ENCODE results near the gene ZNF763.

The ZNF763 gene

GRCh38 chr19:11979527-11979926, 14.7 kb downstream of the ZNF763 start:
- no peak overlapping the region for H3K4me3 ChIP-seq
- intact Hi-C loops (cut with DNase I; ENCODE audit: low total_unique reads) = no loop called here
- DNase-seq = no peak
- H3K9me3 ChIP-seq = peaks cover 0 to 70% (median 50%) of the 10 kb centered on the region in 3 donors
- H3K27ac ChIP-seq = no peak overlapping the region
- H3K36me3 ChIP-seq = peaks cover 37 to 50% (median 47%) of the 10 kb centered on the region in 3 donors
- H3K27me3 ChIP-seq = no peaks in the 10 kb centered on the region
- H3K4me1 ChIP-seq = no peaks in the 10 kb centered on the region
- TF ChIP-seq, protein P1, sequence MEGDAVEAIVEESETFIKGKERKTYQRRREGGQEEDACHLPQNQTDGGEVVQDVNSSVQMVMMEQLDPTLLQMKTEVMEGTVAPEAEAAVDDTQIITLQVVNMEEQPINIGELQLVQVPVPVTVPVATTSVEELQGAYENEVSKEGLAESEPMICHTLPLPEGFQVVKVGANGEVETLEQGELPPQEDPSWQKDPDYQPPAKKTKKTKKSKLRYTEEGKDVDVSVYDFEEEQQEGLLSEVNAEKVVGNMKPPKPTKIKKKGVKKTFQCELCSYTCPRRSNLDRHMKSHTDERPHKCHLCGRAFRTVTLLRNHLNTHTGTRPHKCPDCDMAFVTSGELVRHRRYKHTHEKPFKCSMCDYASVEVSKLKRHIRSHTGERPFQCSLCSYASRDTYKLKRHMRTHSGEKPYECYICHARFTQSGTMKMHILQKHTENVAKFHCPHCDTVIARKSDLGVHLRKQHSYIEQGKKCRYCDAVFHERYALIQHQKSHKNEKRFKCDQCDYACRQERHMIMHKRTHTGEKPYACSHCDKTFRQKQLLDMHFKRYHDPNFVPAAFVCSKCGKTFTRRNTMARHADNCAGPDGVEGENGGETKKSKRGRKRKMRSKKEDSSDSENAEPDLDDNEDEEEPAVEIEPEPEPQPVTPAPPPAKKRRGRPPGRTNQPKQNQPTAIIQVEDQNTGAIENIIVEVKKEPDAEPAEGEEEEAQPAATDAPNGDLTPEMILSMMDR (IDR thresholded peaks at IDR 0.05) = no peak

DNA sequence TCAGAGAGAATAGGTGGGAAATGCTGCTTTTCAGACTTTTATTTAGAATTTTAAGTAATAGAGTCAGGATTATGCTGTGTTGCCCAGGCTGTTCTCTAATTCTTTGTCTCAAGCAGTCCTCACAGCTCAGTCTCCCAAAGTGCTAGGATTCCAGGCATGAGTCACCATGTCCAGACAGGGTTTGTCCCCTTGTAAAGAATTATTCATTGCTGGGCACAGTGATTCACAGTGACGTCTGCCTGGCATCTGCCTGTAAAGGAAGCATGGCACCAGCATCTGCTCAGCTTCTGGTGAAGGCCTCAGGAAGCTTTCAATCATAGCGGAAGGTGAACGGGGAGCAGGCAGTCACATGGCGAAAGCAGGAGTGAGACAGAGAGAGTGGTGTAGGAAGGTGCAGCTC, 17.7 kb downstream of the ZNF763 start:
- intact Hi-C loops (cut with DNase I; ENCODE audit: low total_unique reads) = no loop called here
- H3K4me1 ChIP-seq = no peaks in the 10 kb centered on the region

DNA sequence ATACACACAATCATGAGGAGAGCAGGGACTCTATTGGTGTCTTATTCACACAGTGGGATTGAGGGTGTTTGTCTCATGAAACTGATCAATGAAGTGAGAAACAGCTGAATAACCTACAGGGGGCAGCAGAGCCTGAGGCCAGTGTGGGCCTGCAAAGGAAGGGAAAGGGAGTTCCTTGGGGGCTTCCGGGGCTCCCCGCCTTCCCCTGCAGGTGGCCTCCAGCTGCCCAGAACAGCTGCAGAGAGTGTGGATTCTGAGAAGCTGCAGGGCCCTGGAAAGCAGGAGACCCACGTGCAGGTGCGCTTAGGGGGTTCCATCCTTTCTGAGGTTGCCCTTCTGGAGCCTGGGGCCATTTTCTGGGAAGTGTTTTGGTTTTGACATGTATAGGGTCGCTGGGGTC, 20.1 kb downstream of the ZNF763 start:
- intact Hi-C loops (cut with DNase I; ENCODE audit: low total_unique reads) = loop anchor here (5.0 kb wide), 1 partner anchor 188 kb away; the partner anchor contains the start of gene ZNF491
- Histone ChIP-seq H3K4me1 (no peaks in the 10 kb centered on the region), H3K9me3 (peaks cover 0 to 26% (median 18%) of the 10 kb centered on the region in 3 donors), H3K36me3 (peaks cover 1 to 15% (median 3%) of the 10 kb centered on the region in 3 donors), H3K4me3 (no peak overlapping the region), H3K27ac (no peak overlapping the region), H3K27me3 (no peaks in the 10 kb centered on the region)
- TF ChIP-seq, protein P1 (IDR thresholded peaks at IDR 0.05) = no peak
- no peak for DNase-seq

More for the DNA sequence above, 17.7 kb downstream of the ZNF763 start:
- TF ChIP-seq, protein P1 (IDR thresholded peaks at IDR 0.05) = no peak
- Histone ChIP-seq H3K27me3 (no peaks in the 10 kb centered on the region), H3K36me3 (peaks cover 26 to 39% (median 28%) of the 10 kb centered on the region in 3 donors), H3K4me3 (no peak overlapping the region), H3K27ac (no peak overlapping the region), H3K9me3 (peaks cover 0 to 51% (median 43%) of the 10 kb centered on the region in 3 donors)
- DNase-seq = no peak

GRCh38 chr19:11986754-11987153, 21.9 kb downstream of the ZNF763 start:
- Histone ChIP-seq H3K4me3 (no peak overlapping the region), H3K36me3 (no peaks in the 10 kb centered on the region)

GRCh38 chr19:11987405-11988281, 22.8 kb downstream of the ZNF763 start:
- peak overlapping the region; percentile 69 to 79 for H3K4me3 ChIP-seq
- peak; percentile 98 to 99 for DNase-seq
- no peaks in the 10 kb centered on the region for H3K4me1 ChIP-seq
- H3K27ac ChIP-seq = peak overlapping the region; percentile 81 to 86
- no peaks in the 10 kb centered on the region for H3K36me3 ChIP-seq
- TF ChIP-seq, protein P1 (IDR thresholded peaks at IDR 0.05) = peak in 1 of 2 experiments; percentile 13
- intact Hi-C loops (cut with DNase I; ENCODE audit: low total_unique reads) = loop anchor here (2.0 to 5.0 kb wide), 3 partner anchors 23 to 190 kb away; partner anchors contain the start of genes ZNF491 and ZNF763
- H3K27me3 ChIP-seq = no peaks in the 10 kb centered on the region
- H3K9me3 ChIP-seq = peaks cover 0 to 2% (median 0%) of the 10 kb centered on the region in 3 donors

More at GRCh38 chr19:11986754-11987153, 21.9 kb downstream of the ZNF763 start:
- TF ChIP-seq, protein P1 (IDR thresholded peaks at IDR 0.05) = no peak
- Histone ChIP-seq H3K27ac (no peak overlapping the region), H3K4me1 (no peaks in the 10 kb centered on the region), H3K9me3 (peaks cover 0 to 9% (median 5%) of the 10 kb centered on the region in 3 donors), H3K27me3 (no peaks in the 10 kb centered on the region)
- no peak for DNase-seq
- intact Hi-C loops (cut with DNase I; ENCODE audit: low total_unique reads) = loop anchor here (2.0 to 5.0 kb wide), 2 partner anchors 60 to 189 kb away; partner anchors contain the start of gene ZNF491
